Naive thymus-derived CD4-positive, alpha-beta T cell (primary cell): ENCODE data around the gene DPEP1. TPM values are rescaled to one million over a fixed set of nuclear protein-coding genes. Genes with fewer than 3 reads are reported as not detected.

Experiments
- ATAC-seq: fragments of 150-1000 bp; cut with Tn5 transposase; 2 replicates; pipeline ENCODE4 v1.10.0; 2021; ENCODE audit warnings: mild to moderate bottlenecking, moderate library complexity
- CTCF ChIA-PET: fragments of 350-600 bp; sonication (Branson Sonifier 250); formaldehyde crosslinking; loops from one replicate; lab custom pipeline; 2021; ENCODE audit warnings: antibody characterized with exemption; lab: Charles Lee
- POLR2A ChIA-PET: fragments of 350-600 bp; sonication (Branson Sonifier 250); formaldehyde crosslinking; loops from one replicate; lab custom pipeline; 2021; ENCODE audit warnings: antibody characterized with exemption, inconsistent platforms; lab: Charles Lee
- DNase-seq, 9 donors: peaks; one replicate each; pipeline versions ENCODE4 v3.0.0 to v3.0.0-alpha.2; 2020 to 2022; ENCODE audit warnings: mixed read lengths in 1 of 9
- H3K27ac ChIP-seq: one replicate; pipeline ENCODE4 v1.7.0; 2013; ENCODE audit warnings: mild to moderate bottlenecking, low read depth, low read length, moderate library complexity
- H3K27me3 ChIP-seq, 2 donors: one replicate each; pipeline ENCODE4 v1.7.0; 2013; ENCODE audit warnings: low read length in 2 of 2, mild to moderate bottlenecking in 2 of 2, moderate library complexity in 2 of 2; ENCODE audit not compliant: control insufficient read depth in 2 of 2, insufficient read depth in 2 of 2
- H3K36me3 ChIP-seq, 3 experiments: 1 replicate in 2 of 3; 2 replicates in 1 of 3; pipeline ENCODE4 v1.7.0; 2013; ENCODE audit warnings: low read length in 3 of 3, mild to moderate bottlenecking in 3 of 3, moderate library complexity in 1 of 3; ENCODE audit not compliant: insufficient read depth in 3 of 3, control insufficient read depth in 2 of 3
- H3K4me1 ChIP-seq, 2 donors: one replicate each; pipeline ENCODE4 v1.7.0; 2013; ENCODE audit warnings: low read length in 2 of 2, mild to moderate bottlenecking in 2 of 2, moderate library complexity in 1 of 2; ENCODE audit not compliant: control insufficient read depth in 2 of 2, insufficient read depth in 2 of 2
- H3K4me3 ChIP-seq: 2 replicates; pipeline ENCODE4 v1.7.0; 2013; ENCODE audit warnings: mild to moderate bottlenecking, low read length
- H3K9me3 ChIP-seq, 3 experiments: 1 replicate in 2 of 3; 2 replicates in 1 of 3; pipeline ENCODE4 v1.7.0; 2013; ENCODE audit warnings: low read length in 3 of 3; ENCODE audit not compliant: control insufficient read depth in 2 of 3
- H3K27ac Mint-ChIP-seq, 9 donors: one replicate each; pipeline ENCODE4 v1.8.0; 2020 to 2022; ENCODE audit warnings: mixed read lengths in 9 of 9, mild to moderate bottlenecking in 8 of 9, moderate library complexity in 5 of 9, inconsistent platforms in 2 of 9
- H3K27me3 Mint-ChIP-seq, 5 donors: one replicate each; pipeline ENCODE4 v1.8.0; 2021 to 2022; ENCODE audit warnings: mixed read lengths in 5 of 5, mild to moderate bottlenecking in 1 of 5
- H3K36me3 Mint-ChIP-seq, 5 donors: one replicate each; pipeline ENCODE4 v1.8.0; 2020 to 2022; ENCODE audit warnings: mixed read lengths in 5 of 5, mild to moderate bottlenecking in 3 of 5, inconsistent platforms in 1 of 5
- H3K4me1 Mint-ChIP-seq, 7 donors: one replicate each; pipeline ENCODE4 v1.8.0; 2020 to 2022; ENCODE audit warnings: mixed read lengths in 7 of 7, mild to moderate bottlenecking in 3 of 7, inconsistent platforms in 1 of 7
- H3K4me3 Mint-ChIP-seq, 10 donors: one replicate each; pipeline ENCODE4 v1.8.0; 2020 to 2022; ENCODE audit warnings: mild to moderate bottlenecking in 10 of 10, mixed read lengths in 10 of 10, moderate library complexity in 6 of 10, inconsistent platforms in 2 of 10
- H3K9me3 Mint-ChIP-seq, 11 donors: one replicate each; pipeline ENCODE4 v1.8.0; 2020 to 2022; ENCODE audit warnings: mixed read lengths in 11 of 11, mild to moderate bottlenecking in 4 of 11, inconsistent platforms in 1 of 11, moderate library complexity in 1 of 11
- intact Hi-C, 2 donors: fragments of 100-400 bp; cut with micrococcal nuclease; formaldehyde crosslinking; loops; one replicate each; pipeline ENCODE4 v1.15.1; 2023
- polyA plus RNA-seq, 2 donors: library from polyadenylated mRNA; unstranded; fragments of 300-500 nt; fragmentation: Illumina TruSeq; gene quantifications; one replicate each; pipeline ENCODE4 v1.2.3, GENCODE V29; 2021
- total RNA-seq, 6 experiments: library from RNA in 5 of 6; stranded (reverse) in 5 of 6; gene quantifications; 1 replicate in 5 of 6; 2 replicates in 1 of 6; pipeline ENCODE4 v1.2.3 and lab custom pipeline; 2021 to 2026

Gene DPEP1
- total and polyA plus RNA-seq, 7 experiments from 2014 or later: not detected

DNA sequence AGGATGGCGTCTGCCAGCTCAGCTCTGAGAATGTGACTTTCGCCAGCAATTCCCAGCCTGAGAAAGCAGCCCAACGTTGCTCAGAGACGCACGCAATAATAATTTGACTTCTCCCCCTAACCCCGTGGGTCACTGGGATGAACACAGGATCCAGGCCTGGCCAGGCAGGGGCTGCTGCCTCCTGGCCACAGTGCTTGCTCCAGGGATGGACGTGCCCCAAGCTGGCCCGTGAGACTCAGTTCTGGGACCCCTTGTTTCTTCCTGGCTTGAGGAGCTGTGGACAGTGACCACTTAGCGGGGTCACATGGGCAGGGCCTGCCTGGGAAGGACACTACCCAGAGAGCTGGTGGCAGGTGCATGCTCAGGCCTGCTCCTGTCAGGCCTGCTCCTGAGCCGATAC is 13.5 kb upstream of the DPEP1 start:
- CTCF ChIA-PET: interaction anchor here (0.5 kb wide), 1 partner anchor 73 kb away, joined by 3 read pairs; no protein-coding TSS in a partner anchor
- DNase-seq: no peak
- Histone ChIP-seq H3K4me3 (no peak overlapping the region), H3K4me1 (peaks cover 13% of the 10 kb centered on the region in 2 donors), H3K36me3 (no peaks in the 10 kb centered on the region), H3K27me3 (no peaks in the 10 kb centered on the region), H3K9me3 (no peaks in the 10 kb centered on the region), H3K27ac (no peak overlapping the region)
- POLR2A ChIA-PET: no interaction called here
- no peaks in the 10 kb centered on the region for H3K9me3 Mint-ChIP-seq
- no peak overlapping the region for H3K4me3 Mint-ChIP-seq
- no peaks in the 10 kb centered on the region for H3K27me3 Mint-ChIP-seq
- peaks cover 0 to 12% (median 8%) of the 10 kb centered on the region in 7 donors for H3K4me1 Mint-ChIP-seq
- intact Hi-C loops: no loop called here
- no peak overlapping the region for H3K27ac Mint-ChIP-seq
- ATAC-seq: no peak
- no peaks in the 10 kb centered on the region for H3K36me3 Mint-ChIP-seq

GRCh38 chr16:89600427-89600826 is 13.0 kb upstream of the DPEP1 start:
- H3K4me3 ChIP-seq: no peak overlapping the region
- Mint-ChIP-seq H3K9me3 (no peaks in the 10 kb centered on the region), H3K4me3 (no peak overlapping the region), H3K4me1 (peaks cover 0 to 12% (median 8%) of the 10 kb centered on the region in 7 donors), H3K27ac (no peak overlapping the region), H3K27me3 (no peaks in the 10 kb centered on the region), H3K36me3 (no peaks in the 10 kb centered on the region)
- no peaks in the 10 kb centered on the region for H3K36me3 ChIP-seq
- no peak overlapping the region for H3K27ac ChIP-seq
- H3K4me1 ChIP-seq: peaks cover 12 to 13% of the 10 kb centered on the region in 2 donors
- no peaks in the 10 kb centered on the region for H3K27me3 ChIP-seq
- intact Hi-C loops: no loop called here
- DNase-seq (no peak), ATAC-seq (no peak)
- CTCF ChIA-PET: interaction anchor here (0.5 kb wide), 1 partner anchor 73 kb away, joined by 3 read pairs; no protein-coding TSS in a partner anchor
- H3K9me3 ChIP-seq: no peaks in the 10 kb centered on the region
- POLR2A ChIA-PET: no interaction called here

GRCh38 chr16:89600956-89601355 is 12.5 kb upstream of the DPEP1 start:
- Histone ChIP-seq H3K4me3 (no peak overlapping the region), H3K36me3 (no peaks in the 10 kb centered on the region), H3K9me3 (no peaks in the 10 kb centered on the region), H3K27me3 (no peaks in the 10 kb centered on the region), H3K4me1 (peaks cover 12 to 13% of the 10 kb centered on the region in 2 donors), H3K27ac (no peak overlapping the region)
- ChIA-PET CTCF (no interaction called here), POLR2A (no interaction called here)
- no peak overlapping the region for H3K4me3 Mint-ChIP-seq
- intact Hi-C loops: no loop called here
- no peaks in the 10 kb centered on the region for H3K9me3 Mint-ChIP-seq
- H3K36me3 Mint-ChIP-seq: no peaks in the 10 kb centered on the region
- ATAC-seq (no peak), DNase-seq (no peak)
- H3K4me1 Mint-ChIP-seq: peaks cover 0 to 12% (median 8%) of the 10 kb centered on the region in 7 donors
- no peak overlapping the region for H3K27ac Mint-ChIP-seq
- H3K27me3 Mint-ChIP-seq: no peaks in the 10 kb centered on the region

DNA sequence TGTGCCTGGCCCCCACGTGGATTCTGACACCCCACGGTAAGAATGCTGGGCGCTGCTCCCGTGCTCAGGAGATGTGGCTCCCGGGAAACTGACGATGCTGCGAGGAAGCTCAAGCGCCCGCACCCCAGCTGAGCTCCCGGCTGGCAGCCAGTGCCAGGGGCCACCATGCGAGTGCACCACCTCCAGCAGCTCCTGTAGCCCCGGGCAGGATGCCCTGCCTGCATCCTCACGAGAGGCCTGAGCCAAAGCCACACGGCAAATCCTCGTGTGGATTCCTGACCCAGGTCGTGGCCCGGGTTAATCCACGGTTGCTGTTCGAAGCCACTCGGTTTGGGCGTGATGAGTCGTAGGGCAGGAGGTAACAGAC is 11.6 kb upstream of the DPEP1 start:
- H3K4me1 Mint-ChIP-seq: peaks cover 0 to 12% (median 8%) of the 10 kb centered on the region in 7 donors
- intact Hi-C loops: no loop called here
- H3K4me1 ChIP-seq: peaks cover 12 to 13% of the 10 kb centered on the region in 2 donors
- CTCF ChIA-PET: no interaction called here
- no peaks in the 10 kb centered on the region for H3K36me3 ChIP-seq
- no peaks in the 10 kb centered on the region for H3K27me3 ChIP-seq
- ATAC-seq (no peak), DNase-seq (no peak)
- no peak overlapping the region for H3K27ac Mint-ChIP-seq
- no peak overlapping the region for H3K4me3 ChIP-seq
- no peaks in the 10 kb centered on the region for H3K36me3 Mint-ChIP-seq
- H3K9me3 Mint-ChIP-seq: no peaks in the 10 kb centered on the region
- POLR2A ChIA-PET: no interaction called here
- H3K4me3 Mint-ChIP-seq: peak overlapping the region in 2 of 10 donors; percentile 28 to 63
- no peaks in the 10 kb centered on the region for H3K9me3 ChIP-seq
- no peaks in the 10 kb centered on the region for H3K27me3 Mint-ChIP-seq
- no peak overlapping the region for H3K27ac ChIP-seq

DNA sequence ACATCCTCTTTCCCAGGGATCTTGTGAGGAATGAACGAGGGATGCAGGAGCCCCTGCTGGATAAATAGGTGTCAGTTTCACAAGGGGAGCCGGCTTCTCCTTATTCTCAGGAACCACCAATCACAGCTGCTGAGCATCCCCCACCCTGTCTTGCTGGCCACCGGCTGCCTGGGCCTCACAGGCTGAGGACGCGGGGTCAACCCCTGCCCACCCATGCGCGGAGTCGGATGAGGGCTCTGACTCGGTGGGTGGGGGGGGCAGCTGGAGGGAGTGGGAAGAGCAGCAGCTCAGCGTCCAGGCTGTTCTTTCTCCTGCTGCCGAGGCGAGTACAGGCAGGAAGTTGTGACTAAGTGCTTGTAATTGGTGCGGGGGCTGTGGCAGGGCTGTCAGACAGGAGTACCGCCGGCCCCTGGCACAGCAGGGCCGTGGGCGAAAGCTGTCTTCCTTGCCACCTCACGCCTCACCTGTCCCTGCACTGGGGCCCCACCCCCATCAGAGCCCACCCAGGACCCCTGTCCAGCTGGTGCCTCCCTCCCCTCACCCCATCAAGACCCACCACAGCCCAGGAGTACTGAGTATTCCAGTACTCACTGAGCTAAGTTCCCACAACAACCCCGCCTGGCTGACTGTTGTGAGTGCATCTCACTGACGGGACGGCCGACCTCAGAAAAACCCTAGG is 11.0 kb upstream of the DPEP1 start:
- Mint-ChIP-seq H3K27me3 (no peaks in the 10 kb centered on the region), H3K27ac (peak overlapping the region in 2 of 9 donors; percentile 3 to 74), H3K4me3 (peak overlapping the region in 8 of 10 donors; percentile 20 to 72 (median 44)), H3K36me3 (no peaks in the 10 kb centered on the region), H3K9me3 (no peaks in the 10 kb centered on the region), H3K4me1 (peaks cover 0 to 12% (median 8%) of the 10 kb centered on the region in 7 donors)
- ChIA-PET POLR2A (no interaction called here), CTCF (no interaction called here)
- DNase-seq (peak in 6 of 9 donors; percentile 19 to 71 (median 33)), ATAC-seq (peak; percentile 81)
- intact Hi-C loops: no loop called here
- no peaks in the 10 kb centered on the region for H3K36me3 ChIP-seq
- H3K4me3 ChIP-seq: no peak overlapping the region
- H3K27me3 ChIP-seq: no peaks in the 10 kb centered on the region
- peaks cover 12 to 13% of the 10 kb centered on the region in 2 donors for H3K4me1 ChIP-seq
- no peaks in the 10 kb centered on the region for H3K9me3 ChIP-seq
- no peak overlapping the region for H3K27ac ChIP-seq

DNA sequence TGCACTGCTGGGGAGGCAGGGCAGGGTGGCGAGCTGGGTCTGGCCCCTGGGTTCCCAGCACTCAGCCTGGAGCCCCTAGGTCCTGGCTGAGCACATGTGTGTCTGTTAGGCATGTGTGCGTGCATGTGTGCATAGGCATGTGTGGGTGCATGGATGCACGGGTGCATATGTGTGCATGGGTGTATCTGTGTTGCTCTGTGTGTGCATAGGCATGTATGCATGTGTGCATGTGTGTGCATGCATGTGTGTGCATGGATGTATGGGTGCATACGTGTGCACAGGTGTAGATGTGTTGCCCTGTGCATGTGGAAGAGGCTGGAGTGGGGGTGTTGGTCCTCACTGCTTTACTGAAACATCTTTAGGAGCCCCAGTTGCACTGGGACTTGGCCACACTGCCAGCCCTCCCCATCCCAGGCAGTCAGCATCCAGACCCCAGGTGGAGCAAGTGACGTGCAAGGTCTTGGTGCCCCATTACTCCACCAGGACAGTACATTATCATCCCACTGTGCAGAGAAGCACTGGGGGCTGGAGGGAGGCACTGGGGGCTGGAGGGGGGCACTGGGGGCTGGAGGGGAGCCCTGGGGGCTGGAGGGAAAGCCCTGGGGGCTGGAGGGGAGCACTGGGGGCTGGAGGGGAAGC is 10.4 kb upstream of the DPEP1 start:
- ChIA-PET CTCF (no interaction called here), POLR2A (no interaction called here)
- peaks cover 0 to 15% (median 8%) of the 10 kb centered on the region in 7 donors for H3K4me1 Mint-ChIP-seq

More for the DNA sequence above, 10.4 kb upstream of the DPEP1 start:
- H3K4me3 ChIP-seq: no peak overlapping the region
- H3K4me1 ChIP-seq: peaks cover 12 to 13% of the 10 kb centered on the region in 2 donors
- DNase-seq: no peak
- H3K36me3 Mint-ChIP-seq: no peaks in the 10 kb centered on the region
- peak overlapping the region in 9 of 10 donors; percentile 4 to 72 (median 44) for H3K4me3 Mint-ChIP-seq
- H3K9me3 ChIP-seq: no peaks in the 10 kb centered on the region
- intact Hi-C loops: no loop called here
- H3K27ac Mint-ChIP-seq: peak overlapping the region in 2 of 9 donors; percentile 29 to 74
- no peaks in the 10 kb centered on the region for H3K9me3 Mint-ChIP-seq
- no peaks in the 10 kb centered on the region for H3K27me3 ChIP-seq
- H3K27me3 Mint-ChIP-seq: no peaks in the 10 kb centered on the region
- no peak overlapping the region for H3K27ac ChIP-seq
- ATAC-seq: no peak
- H3K36me3 ChIP-seq: no peaks in the 10 kb centered on the region
